Ishikawa (cell line): Measurements from ENCODE around the gene TMCC1.

Source experiments
- CEBPB ChIP-seq: IDR thresholded peaks from 2 replicates; pipeline ENCODE4 v1.6.1; 2012
- CREB1 ChIP-seq: IDR thresholded peaks from 2 replicates; pipeline ENCODE4 v1.6.1; 2012; ENCODE audit warnings: low read depth
- FOXM1 ChIP-seq: IDR thresholded peaks from 2 replicates; pipeline ENCODE4 v1.6.1; 2012; ENCODE audit warnings: low read depth, borderline replicate concordance
- NFIC ChIP-seq: IDR thresholded peaks from 2 replicates; pipeline ENCODE4 v1.6.1; 2012
- RAD21 ChIP-seq: IDR thresholded peaks from 2 replicates; pipeline ENCODE4 v1.6.1; 2012; ENCODE audit warnings: low read depth
- TAF1 ChIP-seq: IDR thresholded peaks from 2 replicates; pipeline ENCODE4 v1.6.1; 2012; ENCODE audit warnings: low read depth, mild to moderate bottlenecking
- YY1 ChIP-seq: IDR thresholded peaks from 2 replicates; pipeline ENCODE4 v1.6.1; 2012; ENCODE audit warnings: low read depth
- ZBTB7A ChIP-seq: IDR thresholded peaks from 2 replicates; pipeline ENCODE4 v1.6.1; 2012; ENCODE audit warnings: low read depth
- TF ChIP-seq, protein P1 (sequence below): IDR thresholded peaks from 2 replicates; pipeline ENCODE4 v1.6.1; 2012; ENCODE audit warnings: low read depth, mild to moderate bottlenecking
- TF ChIP-seq, protein P2 (sequence below): IDR thresholded peaks from 2 replicates; pipeline ENCODE4 v1.6.1; 2012

DNA sequence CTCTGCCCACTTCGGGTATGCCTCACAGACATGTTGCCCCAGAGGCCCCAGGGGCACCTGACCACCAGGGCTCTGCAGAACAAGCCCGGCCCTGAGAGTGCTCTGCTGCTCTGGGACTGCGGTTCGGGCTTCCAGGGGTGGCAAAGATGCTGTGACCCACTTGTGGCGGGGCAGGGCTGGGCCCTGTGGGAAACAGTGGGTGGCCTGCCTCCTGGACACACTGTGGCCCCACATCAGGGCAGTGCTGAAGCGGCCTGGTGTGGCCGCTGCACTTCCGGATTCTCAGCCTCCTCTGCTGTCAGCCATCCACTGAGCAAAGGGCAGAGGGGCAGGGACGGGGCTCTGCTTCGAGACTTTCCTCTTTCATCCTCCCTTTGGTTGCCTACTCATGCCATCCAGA is 260.5 kb downstream of the TMCC1 start:
- TF ChIP-seq TAF1, result no peak
- TF ChIP-seq YY1, result no peak
- no peak for TF ChIP-seq FOXM1
- no peak for TF ChIP-seq ZBTB7A
- TF ChIP-seq, protein P1, sequence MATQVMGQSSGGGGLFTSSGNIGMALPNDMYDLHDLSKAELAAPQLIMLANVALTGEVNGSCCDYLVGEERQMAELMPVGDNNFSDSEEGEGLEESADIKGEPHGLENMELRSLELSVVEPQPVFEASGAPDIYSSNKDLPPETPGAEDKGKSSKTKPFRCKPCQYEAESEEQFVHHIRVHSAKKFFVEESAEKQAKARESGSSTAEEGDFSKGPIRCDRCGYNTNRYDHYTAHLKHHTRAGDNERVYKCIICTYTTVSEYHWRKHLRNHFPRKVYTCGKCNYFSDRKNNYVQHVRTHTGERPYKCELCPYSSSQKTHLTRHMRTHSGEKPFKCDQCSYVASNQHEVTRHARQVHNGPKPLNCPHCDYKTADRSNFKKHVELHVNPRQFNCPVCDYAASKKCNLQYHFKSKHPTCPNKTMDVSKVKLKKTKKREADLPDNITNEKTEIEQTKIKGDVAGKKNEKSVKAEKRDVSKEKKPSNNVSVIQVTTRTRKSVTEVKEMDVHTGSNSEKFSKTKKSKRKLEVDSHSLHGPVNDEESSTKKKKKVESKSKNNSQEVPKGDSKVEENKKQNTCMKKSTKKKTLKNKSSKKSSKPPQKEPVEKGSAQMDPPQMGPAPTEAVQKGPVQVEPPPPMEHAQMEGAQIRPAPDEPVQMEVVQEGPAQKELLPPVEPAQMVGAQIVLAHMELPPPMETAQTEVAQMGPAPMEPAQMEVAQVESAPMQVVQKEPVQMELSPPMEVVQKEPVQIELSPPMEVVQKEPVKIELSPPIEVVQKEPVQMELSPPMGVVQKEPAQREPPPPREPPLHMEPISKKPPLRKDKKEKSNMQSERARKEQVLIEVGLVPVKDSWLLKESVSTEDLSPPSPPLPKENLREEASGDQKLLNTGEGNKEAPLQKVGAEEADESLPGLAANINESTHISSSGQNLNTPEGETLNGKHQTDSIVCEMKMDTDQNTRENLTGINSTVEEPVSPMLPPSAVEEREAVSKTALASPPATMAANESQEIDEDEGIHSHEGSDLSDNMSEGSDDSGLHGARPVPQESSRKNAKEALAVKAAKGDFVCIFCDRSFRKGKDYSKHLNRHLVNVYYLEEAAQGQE, result no peak
- no peak for TF ChIP-seq RAD21
- no peak for TF ChIP-seq CREB1
- no peak for TF ChIP-seq NFIC
- TF ChIP-seq, protein P2, sequence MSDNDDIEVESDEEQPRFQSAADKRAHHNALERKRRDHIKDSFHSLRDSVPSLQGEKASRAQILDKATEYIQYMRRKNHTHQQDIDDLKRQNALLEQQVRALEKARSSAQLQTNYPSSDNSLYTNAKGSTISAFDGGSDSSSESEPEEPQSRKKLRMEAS, result no peak
- no peak for TF ChIP-seq CEBPB
